ENCODE measurements around the gene ZNF532.

ZNF532 gene

GRCh38 chr18:58965291-58966004 lies 100.8 kb downstream of the ZNF532 start:
- DNase-seq (ENCODE audit: low read depth), result no peak
- no peak overlapping the region for H3K4me3 ChIP-seq (ENCODE audit: low read length)
- TF ChIP-seq, protein P1, sequence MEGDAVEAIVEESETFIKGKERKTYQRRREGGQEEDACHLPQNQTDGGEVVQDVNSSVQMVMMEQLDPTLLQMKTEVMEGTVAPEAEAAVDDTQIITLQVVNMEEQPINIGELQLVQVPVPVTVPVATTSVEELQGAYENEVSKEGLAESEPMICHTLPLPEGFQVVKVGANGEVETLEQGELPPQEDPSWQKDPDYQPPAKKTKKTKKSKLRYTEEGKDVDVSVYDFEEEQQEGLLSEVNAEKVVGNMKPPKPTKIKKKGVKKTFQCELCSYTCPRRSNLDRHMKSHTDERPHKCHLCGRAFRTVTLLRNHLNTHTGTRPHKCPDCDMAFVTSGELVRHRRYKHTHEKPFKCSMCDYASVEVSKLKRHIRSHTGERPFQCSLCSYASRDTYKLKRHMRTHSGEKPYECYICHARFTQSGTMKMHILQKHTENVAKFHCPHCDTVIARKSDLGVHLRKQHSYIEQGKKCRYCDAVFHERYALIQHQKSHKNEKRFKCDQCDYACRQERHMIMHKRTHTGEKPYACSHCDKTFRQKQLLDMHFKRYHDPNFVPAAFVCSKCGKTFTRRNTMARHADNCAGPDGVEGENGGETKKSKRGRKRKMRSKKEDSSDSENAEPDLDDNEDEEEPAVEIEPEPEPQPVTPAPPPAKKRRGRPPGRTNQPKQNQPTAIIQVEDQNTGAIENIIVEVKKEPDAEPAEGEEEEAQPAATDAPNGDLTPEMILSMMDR (conservative IDR thresholded peaks at IDR 0.05; ENCODE audit: low read depth, low read length), result no peak

GRCh38 chr18:58966005-58966677 lies 101.5 kb downstream of the ZNF532 start:
- TF ChIP-seq, protein P1 (conservative IDR thresholded peaks at IDR 0.05; ENCODE audit: low read depth, low read length), result no peak
- peak; percentile 29 for DNase-seq (ENCODE audit: low read depth)
- no peak overlapping the region for H3K4me3 ChIP-seq (ENCODE audit: low read length)

DNA sequence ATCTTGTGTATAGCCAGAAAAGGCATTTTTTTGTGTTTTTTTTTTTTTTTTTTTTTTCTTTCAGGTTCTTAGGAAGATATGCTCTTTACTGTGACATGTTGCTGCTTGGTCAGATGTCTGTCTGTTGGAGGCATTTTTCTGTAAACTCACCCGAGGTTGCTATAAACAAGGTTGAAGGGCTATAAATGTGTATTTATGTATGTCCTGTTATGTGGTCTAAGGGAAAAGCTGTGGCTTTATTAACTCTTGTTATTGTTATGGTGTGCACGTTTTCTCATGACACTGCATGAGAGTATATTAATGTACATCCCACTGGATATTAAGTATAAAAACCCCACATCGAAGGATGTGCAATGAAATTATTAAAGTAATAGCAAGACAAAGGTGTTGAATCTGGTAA lies 102.0 kb downstream of the ZNF532 start:
- H3K4me3 ChIP-seq (ENCODE audit: low read length), result no peak overlapping the region
- DNase-seq (ENCODE audit: low read depth), result no peak
- TF ChIP-seq, protein P1 (conservative IDR thresholded peaks at IDR 0.05; ENCODE audit: low read depth, low read length), result no peak

GRCh38 chr18:58967751-58968254 lies 103.1 kb downstream of the ZNF532 start:
- DNase-seq (ENCODE audit: low read depth), result no peak
- TF ChIP-seq, protein P1 (conservative IDR thresholded peaks at IDR 0.05; ENCODE audit: low read depth, low read length), result no peak
- no peak overlapping the region for H3K4me3 ChIP-seq (ENCODE audit: low read length)

GRCh38 chr18:58970943-58971790 lies 106.5 kb downstream of the ZNF532 start:
- TF ChIP-seq, protein P1 (conservative IDR thresholded peaks at IDR 0.05; ENCODE audit: low read depth, low read length), result no peak
- H3K4me3 ChIP-seq (ENCODE audit: low read length), result no peak overlapping the region
- DNase-seq (ENCODE audit: low read depth), result no peak

DNA sequence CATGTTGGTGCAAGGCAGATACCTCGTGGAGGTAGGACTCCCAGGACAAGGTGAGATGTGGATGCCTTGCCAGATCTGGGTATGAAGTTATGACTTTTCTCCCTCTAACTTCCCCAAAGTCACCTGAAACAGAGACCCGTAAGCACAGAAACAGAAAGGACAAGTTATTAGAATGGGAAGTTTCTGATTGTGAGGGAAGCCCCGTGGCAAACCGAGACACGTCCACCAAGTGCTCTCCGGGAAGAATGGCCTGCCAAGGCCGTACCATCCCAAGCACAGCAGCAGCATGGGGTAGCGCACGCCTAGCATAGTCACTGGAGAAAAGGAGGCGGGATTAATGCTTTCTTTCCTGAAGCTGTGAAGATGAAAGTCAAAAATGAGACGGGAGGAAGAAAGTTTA lies 110.6 kb downstream of the ZNF532 start:
- DNase-seq (ENCODE audit: low read depth), result no peak
- TF ChIP-seq, protein P1 (conservative IDR thresholded peaks at IDR 0.05; ENCODE audit: low read depth, low read length), result no peak
- H3K4me3 ChIP-seq (ENCODE audit: low read length), result no peak overlapping the region
